Keratinocyte (primary cell): Measurements from ENCODE around the gene SEC11C.

ENCODE experiments used
- EZH2 ChIP-seq: IDR thresholded peaks from one replicate; pipeline ENCODE4 v1.6.1; 2012; ENCODE audit warnings: inconsistent platforms, mild to moderate bottlenecking, low read length, moderate library complexity
- TF ChIP-seq, protein P1 (sequence below), 3 experiments: IDR thresholded peaks in 1 of 3; conservative IDR thresholded peaks in 1 of 3; optimal IDR thresholded peaks in 1 of 3; 2 replicates in 2 of 3; 3 replicates in 1 of 3; pipeline versions ENCODE3 to v1.5.1; 2011; ENCODE audit warnings: low read length in 3 of 3, mild to moderate bottlenecking in 3 of 3, moderate library complexity in 2 of 3, control low read depth in 1 of 3, inconsistent platforms in 1 of 3; ENCODE audit not compliant: insufficient read depth in 2 of 3; ENCODE audit errors: extremely low read depth in 1 of 3

DNA sequence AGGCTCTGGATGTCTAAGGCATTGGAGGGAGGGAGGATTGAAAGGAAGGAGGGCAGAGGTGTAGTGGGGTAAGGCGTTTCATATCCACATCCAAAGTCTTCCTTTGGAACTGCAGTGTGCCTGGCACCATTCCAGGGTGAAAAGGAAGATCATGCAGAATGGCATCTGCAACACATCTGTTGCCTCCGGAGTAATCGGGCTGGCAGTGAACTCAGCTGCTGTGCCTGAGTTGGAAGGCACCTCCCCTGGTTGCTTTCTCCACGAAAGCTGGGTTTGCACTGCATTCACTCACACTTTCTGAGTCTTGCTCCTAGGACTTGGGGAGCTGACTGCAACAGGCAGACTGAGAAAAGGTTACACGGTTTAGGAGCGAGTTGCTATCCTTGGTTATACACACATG is 30.3 kb upstream of the SEC11C start:
- TF ChIP-seq, protein P1, sequence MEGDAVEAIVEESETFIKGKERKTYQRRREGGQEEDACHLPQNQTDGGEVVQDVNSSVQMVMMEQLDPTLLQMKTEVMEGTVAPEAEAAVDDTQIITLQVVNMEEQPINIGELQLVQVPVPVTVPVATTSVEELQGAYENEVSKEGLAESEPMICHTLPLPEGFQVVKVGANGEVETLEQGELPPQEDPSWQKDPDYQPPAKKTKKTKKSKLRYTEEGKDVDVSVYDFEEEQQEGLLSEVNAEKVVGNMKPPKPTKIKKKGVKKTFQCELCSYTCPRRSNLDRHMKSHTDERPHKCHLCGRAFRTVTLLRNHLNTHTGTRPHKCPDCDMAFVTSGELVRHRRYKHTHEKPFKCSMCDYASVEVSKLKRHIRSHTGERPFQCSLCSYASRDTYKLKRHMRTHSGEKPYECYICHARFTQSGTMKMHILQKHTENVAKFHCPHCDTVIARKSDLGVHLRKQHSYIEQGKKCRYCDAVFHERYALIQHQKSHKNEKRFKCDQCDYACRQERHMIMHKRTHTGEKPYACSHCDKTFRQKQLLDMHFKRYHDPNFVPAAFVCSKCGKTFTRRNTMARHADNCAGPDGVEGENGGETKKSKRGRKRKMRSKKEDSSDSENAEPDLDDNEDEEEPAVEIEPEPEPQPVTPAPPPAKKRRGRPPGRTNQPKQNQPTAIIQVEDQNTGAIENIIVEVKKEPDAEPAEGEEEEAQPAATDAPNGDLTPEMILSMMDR (optimal IDR thresholded peaks at IDR 0.05 in 1 of 3, IDR thresholded peaks at IDR 0.05 in 1 of 3, conservative IDR thresholded peaks at IDR 0.05 in 1 of 3; ENCODE audit: extremely low read depth in 1 of 3, insufficient read depth in 2 of 3, low read length in 3 of 3): no peak
- no peak for TF ChIP-seq EZH2
